NCI-H524 treated with DMSO at 0.1 percent for 48 hours (cell line): ENCODE measurements around the gene PRR23B.
"Not testable (repeated sequence)": the region's sequence is repeated elsewhere in the genome, so short reads cannot be mapped to it uniquely, and the experiment has no call there.

ENCODE experiments used
- DNase-seq: peaks from one replicate; lab custom pipeline; 2025; lab: John Stamatoyannopoulos, UW

Gene PRR23B

GRCh38 chr3:139020868-139021234 is at the start of gene PRR23B:
TSS of gene PRR23B (minus strand) at chr3:139020926. CDS start at chr3:139020661, 265 bp downstream.
- DNase-seq: no peak

DNA sequence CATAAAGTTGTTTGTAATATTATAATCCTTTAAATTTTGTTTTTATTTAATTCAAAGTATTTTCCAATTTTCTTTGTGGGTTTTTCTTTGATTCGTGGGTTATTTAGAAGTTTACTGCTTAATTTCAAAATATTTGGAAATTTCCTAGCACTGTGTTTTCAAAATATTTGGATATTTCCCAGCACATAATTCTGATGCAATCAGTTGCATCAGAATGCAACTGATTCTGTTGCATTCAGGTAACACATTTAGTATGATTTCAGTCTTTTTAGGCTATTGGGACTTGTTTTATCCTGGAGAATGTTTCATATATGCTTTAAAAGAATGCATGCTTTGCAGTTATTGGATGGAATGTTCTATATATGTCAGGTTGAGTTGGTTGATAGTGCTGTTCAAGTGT is 42.2 kb upstream of the PRR23B start:
- no peak for DNase-seq

DNA sequence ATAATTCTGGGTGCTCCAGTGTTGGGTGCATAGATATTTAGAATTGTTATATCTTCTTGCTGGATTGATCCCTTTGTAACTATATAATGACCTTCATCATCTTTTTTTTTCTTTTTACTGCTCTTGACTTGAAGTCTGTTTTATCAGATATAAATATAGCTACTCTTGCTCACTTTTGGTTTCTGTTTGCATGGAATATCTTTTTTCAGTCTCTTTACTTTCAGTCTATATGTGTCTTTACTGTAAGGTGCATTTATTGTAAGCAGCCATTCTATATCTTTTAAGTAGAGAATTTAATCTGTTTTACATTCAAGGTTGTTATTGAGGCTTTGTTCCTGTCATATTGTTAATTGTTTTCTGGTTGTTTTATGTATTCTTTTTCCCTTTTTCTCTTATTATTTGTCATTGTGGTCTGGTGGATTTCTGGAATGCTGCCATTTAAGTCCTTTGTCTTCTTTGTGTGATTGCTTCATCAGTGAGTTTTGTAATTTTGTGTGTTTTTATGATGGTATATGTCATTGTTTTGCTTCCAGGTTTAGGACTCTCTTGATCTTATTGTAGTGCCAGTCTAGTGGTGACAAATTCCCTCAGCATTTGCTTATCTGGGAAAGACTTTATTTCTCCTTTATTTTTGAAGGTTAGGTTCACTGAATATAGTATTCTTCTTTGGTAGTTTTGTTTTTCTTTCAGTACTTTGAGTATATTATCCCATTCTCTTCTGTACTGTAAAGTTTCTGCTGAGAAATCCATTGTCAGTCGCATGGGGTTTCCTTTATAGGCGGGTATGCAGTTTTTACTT is 32.3 kb upstream of the PRR23B start:
- DNase-seq: no peak

DNA sequence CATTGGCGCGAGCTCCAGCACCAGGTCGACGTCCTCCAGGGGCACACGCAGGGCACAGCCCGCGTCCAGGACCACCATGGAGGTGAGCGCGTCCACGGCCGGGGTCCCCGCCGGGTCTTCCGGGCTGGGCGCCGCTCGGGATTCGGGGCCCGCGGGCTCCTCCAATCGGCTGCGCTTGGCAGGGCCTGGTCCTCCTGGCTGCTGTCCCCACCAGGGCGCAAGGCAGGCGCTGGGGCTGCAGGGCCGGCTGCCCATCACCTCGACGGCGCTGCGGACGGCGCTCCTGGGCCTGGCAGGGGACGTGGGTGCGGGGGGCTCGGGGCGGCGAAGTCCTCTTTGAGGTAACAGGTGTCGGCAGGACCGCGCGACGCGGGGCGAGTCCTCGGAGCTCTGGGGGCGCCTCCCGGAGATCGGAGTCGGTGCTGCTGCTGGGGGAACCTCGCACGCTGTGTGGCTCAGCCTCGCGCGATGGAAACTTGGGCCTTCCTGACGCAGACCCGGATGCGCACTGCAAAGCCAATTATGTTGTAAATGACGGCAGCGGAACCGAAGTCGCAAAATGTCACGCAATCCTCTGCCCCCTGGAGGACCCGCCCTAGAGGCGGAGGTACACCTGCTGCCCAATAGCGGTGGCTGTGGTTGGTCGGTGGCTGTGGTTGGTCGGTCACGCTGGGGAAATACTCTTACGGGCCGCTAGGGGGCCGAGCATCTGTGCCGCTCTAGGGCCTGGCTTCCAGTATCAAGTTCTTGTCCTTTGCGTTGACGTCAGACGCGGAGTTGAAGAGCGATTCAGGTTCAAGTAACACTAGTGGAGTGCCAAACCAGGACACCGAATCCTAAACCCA is 23.9 kb upstream of the PRR23B start, which contains the start of gene PRR23C:
PRR23C (minus strand) TSS at position 527 of the 845 bp plus-strand sequence; CDS start at position 255, 272 bp downstream.
- no peak for DNase-seq

DNA sequence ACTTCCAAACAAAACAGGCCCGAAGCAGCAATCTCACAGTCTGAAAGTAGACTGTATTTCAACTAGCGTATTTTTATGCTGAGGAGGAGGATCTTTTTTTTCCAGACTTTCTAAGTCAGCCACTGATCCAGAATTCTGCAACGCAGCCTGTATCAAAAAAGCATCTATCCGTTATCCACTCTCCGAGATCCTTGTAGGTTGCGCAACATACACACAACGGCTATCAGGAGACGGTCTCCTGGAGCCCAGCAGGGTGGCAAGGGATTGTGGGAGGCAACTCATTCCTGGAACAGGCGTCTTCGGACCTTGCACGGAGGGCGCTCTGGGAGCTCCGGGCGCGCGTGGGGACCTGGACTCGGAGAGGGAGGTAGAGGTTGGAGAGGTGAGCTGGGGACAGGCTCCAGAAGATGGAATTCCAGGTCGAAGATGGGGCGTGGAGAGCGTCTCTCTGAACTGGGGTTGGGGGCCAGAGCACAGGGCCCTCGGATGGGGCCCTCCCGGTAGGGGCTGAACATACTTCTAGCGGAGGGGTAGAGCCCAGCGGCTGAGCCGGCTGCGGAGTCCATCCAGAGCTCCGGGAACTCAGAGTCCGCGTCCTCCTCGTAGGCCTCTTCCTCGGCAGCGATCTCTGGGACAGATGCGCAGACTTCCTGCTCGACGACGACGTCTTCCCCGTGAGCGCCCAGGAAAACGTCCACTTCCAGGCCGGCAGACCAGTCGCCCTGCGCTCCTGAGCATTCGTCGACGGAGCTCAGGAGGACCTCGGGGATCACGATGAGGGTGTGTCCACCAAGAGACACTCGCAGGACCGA is 23.0 kb upstream of the PRR23B start:
- no peak for DNase-seq

GRCh38 chr3:139037478-139037877 is 16.8 kb upstream of the PRR23B start:
- DNase-seq: no peak

DNA sequence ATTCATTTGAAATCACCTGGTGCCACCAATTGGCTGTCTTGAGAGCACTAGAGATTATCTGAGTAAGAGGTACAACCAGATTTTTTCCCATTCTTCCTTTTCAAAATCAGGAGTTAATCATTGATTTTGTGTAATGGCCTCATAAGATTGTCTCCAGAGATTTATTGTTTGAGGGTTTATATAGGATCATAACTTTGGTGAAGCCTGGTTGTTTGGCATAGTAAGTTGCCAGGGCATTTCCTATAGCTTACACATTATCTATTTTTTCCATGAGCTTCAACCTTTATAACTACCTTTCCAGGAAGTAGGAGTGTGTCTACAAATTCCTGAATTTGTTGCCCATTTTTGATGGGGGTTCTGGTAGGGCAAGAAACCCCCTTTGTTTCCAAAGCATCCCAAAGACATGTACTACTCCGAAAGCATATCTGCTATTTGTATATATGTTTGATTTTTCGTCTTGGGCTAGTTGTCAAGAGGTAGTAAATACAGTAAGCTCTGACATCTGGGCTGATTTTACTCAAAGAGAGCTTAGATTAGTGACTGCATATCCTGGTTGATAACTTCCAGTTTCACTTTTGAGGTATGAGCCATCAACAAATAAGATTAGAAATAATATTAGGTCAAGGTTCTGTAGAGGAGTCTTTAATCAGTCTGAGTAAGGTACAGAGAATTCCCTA is 11.7 kb upstream of the PRR23B start:
- DNase-seq: no peak

GRCh38 chr3:139030576-139030975 is 9.8 kb upstream of the PRR23B start:
- not testable (repeated sequence) for DNase-seq

- DNase-seq: no peak
Measured at GRCh38 chr3:139024968-139025367, 4.2 kb upstream of the PRR23B start.

DNA sequence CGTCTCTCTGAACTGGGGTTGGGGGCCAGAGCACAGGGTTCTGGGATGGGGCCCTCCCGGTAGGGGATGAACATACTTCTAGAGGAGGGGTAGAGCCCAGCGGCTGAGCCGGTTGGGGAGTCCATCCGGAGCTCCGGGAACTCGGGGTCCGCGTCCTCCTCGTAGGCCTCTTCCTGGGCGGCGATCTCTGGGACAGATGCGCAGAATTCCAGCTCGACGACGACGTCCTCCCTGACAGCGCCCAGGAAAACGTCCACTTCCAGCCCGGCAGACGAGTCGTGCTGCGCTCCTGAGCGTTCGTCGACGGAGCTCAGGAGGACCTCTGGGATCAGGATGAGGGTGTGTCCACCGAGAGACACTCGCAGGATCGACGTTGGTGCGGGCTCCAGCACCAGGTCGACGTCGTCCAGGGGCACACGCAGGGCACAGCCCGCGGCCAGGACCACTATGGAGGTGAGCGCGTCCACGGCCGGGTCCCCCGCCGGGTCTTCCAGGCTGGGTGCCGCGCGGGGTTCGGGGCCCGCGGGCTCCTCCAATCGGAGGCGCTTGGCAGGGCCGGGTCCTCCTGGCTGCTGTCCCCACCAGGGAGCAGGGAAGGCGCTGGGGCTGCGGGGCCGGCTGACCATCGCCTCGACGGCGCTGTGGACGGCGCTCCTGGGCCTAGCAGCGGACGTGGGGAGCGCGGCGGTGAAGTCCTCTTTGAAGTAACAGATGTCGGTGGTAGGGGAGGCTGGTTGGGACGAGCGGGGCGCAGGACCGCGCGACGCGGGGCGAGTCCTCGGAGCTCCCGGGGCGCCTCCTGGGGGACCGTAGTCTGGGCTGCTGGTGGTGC is 474 bp downstream of the PRR23B start:
- DNase-seq: no peak

DNA sequence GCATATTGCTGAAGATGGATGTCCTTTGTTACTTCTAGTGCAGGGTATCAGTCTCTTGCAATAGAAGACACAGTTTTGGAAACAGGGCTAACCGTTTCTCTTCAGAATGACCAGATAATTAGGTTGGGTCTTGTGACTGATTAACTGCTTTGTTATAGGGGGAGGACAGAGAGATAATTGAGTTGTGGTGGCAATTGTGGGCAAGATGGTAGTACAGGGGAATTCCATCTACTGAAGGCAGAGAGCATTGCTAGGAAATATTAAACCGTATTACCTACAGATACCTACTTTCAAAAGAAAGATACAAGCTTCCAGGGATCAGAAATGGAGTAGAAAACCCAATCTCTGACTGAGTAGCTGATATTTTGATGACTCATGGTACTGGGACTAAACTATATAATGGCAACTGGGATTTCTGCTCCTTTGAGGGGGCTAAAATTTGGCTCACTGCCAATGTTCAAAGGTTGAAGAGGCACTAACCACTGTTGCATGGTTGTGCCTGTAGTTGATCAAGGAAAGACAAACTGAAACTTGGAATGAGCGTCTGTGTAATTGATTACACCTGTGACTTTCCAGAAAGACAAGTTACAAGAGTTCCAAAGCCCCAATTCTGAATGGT is 4.2 kb downstream of the PRR23B start:
- DNase-seq: no peak

GRCh38 chr3:139006051-139006716 is 14.5 kb downstream of the PRR23B start, which contains the start of gene PRR23A:
TSS of gene PRR23A (minus strand) at chr3:139006268. CDS start at chr3:139006268, 0 bp downstream.
- no peak for DNase-seq

DNA sequence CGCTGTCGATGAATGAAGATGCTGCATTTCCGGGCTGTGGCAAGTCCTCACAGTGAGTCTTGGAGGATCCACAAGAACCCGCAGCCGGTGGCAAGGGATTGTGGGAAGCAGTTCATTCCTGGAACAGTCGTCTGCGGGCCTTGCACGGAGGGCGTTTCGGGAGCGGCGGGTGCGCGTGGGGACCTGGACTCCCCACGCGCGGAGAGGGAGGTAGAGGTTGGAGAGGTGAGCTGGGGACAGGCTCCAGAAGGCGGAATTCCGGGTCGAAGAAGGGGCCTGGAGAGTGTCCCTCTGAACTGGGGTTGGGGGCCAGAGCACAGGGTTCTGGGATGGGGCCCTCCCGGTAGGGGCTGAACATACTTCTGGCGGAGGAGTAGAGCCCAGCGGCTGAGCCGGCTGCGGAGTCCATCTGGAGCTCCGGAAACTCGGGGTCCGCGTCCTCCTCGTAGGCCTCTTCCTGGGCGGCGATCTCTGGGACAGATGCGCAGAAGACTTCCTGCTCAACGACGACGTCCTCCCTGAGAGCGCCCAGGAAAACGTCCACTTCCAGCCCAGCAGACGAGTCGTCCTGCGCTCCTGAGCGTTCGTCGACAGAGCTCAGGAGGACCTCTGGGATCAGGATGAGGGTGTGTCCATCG is 15.3 kb downstream of the PRR23B start:
- DNase-seq: no peak

GRCh38 chr3:138995706-138996105 is 25.0 kb downstream of the PRR23B start:
- DNase-seq: no peak

DNA sequence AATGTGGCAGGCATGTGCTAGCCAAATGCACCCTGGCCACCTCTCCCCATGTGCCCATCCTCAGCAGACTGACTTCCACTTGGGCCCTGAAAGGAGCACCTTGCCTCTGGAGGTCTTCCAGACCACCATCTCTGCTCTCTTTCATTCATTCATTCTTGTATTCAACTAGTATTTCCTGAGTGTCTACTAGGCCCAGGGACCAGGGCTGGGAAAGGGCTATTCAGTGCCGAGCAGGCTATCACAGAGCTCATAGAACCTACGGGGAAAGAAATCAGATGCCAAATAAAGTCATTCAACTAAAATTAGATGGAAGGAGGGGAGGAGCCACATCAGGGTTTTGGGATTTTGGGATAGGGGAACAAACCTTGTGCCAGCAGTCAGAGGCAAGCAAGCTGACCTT is 33.5 kb downstream of the PRR23B start:
- DNase-seq: no peak

- DNase-seq: no peak
Measured at GRCh38 chr3:138985932-138986331, 34.8 kb downstream of the PRR23B start.

GRCh38 chr3:138984816-138985215 is 35.9 kb downstream of the PRR23B start:
- no peak for DNase-seq

DNA sequence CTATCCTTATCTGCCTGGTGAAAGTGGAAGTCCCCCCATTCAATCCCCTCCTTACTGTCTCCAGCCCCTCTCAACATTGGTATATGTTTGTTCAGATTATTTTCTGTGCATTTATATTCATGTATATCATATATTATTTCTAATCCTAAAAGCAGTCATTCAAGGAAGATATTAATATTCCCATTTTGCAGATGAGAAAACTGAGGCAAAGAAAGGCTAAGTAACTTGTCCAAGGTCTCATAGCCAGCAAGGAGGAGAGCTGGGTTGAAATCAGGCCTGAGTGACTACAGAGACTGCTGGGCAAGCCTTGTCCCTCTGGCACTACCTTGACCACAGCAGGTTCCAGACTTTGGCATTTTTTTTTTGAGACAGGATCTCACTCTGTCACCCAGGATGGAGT is 44.7 kb downstream of the PRR23B start:
- DNase-seq: no peak

DNA sequence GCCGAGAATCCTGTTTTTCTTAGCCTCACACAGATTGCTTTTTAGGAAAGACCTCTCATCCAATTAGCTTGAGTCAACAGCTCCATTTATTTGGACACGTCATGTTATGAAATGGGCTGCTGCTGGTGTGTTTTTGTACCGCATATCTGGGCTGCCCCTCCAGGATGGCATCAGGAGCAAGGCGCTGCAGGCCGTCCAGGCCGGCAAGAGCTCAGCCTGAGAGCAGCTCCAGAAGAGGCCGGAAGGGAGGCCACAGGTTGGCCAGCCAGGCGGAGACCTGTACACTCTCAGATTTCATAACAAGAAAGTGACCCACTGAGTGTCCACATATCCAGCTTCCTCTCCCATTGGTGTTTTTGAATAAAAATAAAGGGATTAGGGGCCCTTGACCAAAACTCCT is 45.4 kb downstream of the PRR23B start:
- no peak for DNase-seq
